Hepatocyte (in vitro differentiated cells): ENCODE data around the gene EIF3B. TPM values are rescaled to one million over a fixed set of nuclear protein-coding genes. Genes with fewer than 3 reads are reported as not detected.
A peak's percentile ranks its signal among the peaks of the same experiment; 100 is the strongest.

Source experiments
- DNase-seq: peaks from one replicate; pipeline ENCODE4 v3.0.0-alpha.2; 2016; ENCODE audit warnings: low spot score
- H2AFZ ChIP-seq: fragments of 200-600 bp; sonication (generic); 2 replicates; pipeline ENCODE4 v1.6.0; 2016; ENCODE audit warnings: antibody characterized with exemption, mild to moderate bottlenecking
- H3K27ac ChIP-seq: fragments of 200-600 bp; sonication (generic); 2 replicates; pipeline ENCODE4 v1.5.1; 2016; ENCODE audit warnings: mild to moderate bottlenecking
- H3K27me3 ChIP-seq: fragments of 200-600 bp; sonication (generic); 2 replicates; pipeline ENCODE4 v1.6.1; 2016
- H3K36me3 ChIP-seq: fragments of 200-600 bp; sonication (generic); replicated peaks from 2 replicates; pipeline ENCODE4 v1.5.1; 2016; ENCODE audit warnings: low read depth; ENCODE audit not compliant: insufficient read depth
- H3K4me1 ChIP-seq: fragments of 200-600 bp; sonication (generic); 2 replicates; pipeline ENCODE4 v1.5.1; 2016; ENCODE audit warnings: mild to moderate bottlenecking, moderate library complexity; ENCODE audit not compliant: insufficient read depth
- H3K4me2 ChIP-seq: fragments of 200-600 bp; sonication (generic); 2 replicates; pipeline ENCODE4 v1.6.0; 2016
- H3K4me3 ChIP-seq: fragments of 200-600 bp; sonication (generic); 2 replicates; pipeline ENCODE4 v1.5.1; 2016; ENCODE audit warnings: mild to moderate bottlenecking
- H3K79me2 ChIP-seq: fragments of 200-600 bp; sonication (generic); 2 replicates; pipeline ENCODE4 v1.6.0; 2017; ENCODE audit warnings: mild to moderate bottlenecking
- H3K9me2 ChIP-seq: fragments of 200-600 bp; sonication (generic); replicated peaks from 2 replicates; pipeline ENCODE4 v1.6.0; 2017; ENCODE audit warnings: mild to moderate bottlenecking; ENCODE audit not compliant: insufficient read depth
- H3K9me3 ChIP-seq: fragments of 200-600 bp; sonication (generic); 2 replicates; pipeline ENCODE4 v1.5.1; 2016; ENCODE audit warnings: low read depth, mild to moderate bottlenecking
- H4K20me1 ChIP-seq: fragments of 200-600 bp; sonication (generic); 2 replicates; pipeline ENCODE4 v1.6.0; 2016; ENCODE audit warnings: mild to moderate bottlenecking; ENCODE audit not compliant: insufficient read depth, poor library complexity, severe bottlenecking
- EZH2 ChIP-seq: fragments of 200-600 bp; sonication (generic); IDR thresholded peaks from 2 replicates; pipeline ENCODE4 v1.6.1; 2016; ENCODE audit warnings: antibody characterized with exemption, mild to moderate bottlenecking, borderline replicate concordance
- EZH2phosphoT487 ChIP-seq: fragments of 200-600 bp; sonication (generic); IDR thresholded peaks from one replicate; pipeline ENCODE4 v1.6.1; 2018; ENCODE audit warnings: antibody characterized with exemption, mild to moderate bottlenecking, low read depth, moderate library complexity; ENCODE audit not compliant: unreplicated experiment, severe bottlenecking
- WGBS: methylation state at CpG from one replicate; pipeline ENCODE4 v1.1.6; 2016; ENCODE audit warnings: low lambda C conversion rate; ENCODE audit errors: missing lambda C conversion rate; 5-methylcytosine and 5-hydroxymethylcytosine counted together
- polyA plus RNA-seq: library from polyadenylated mRNA; unstranded; fragments of >200 nt; fragmentation: Nextera tagmentation; extraction: Ambion mirVana; gene quantifications from 2 replicates; pipeline ENCODE4 v1.2.1, GENCODE V29; 2016
- total RNA-seq: library from RNA; depleted of rRNA; stranded (reverse); fragments of >200 nt; gene quantifications from 2 replicates; pipeline ENCODE4 v1.2.3, GENCODE V29; 2014
- TF ChIP-seq, protein P1 (sequence below): fragments of 200-600 bp; sonication (generic); IDR thresholded peaks from 2 replicates; pipeline ENCODE4 v1.5.1; 2016; ENCODE audit warnings: antibody characterized with exemption, mild to moderate bottlenecking; ENCODE audit not compliant: poor library complexity

The EIF3B gene
- total and polyA plus RNA-seq, 2 experiments from 2014 or later: 122 to 145 TPM

DNA sequence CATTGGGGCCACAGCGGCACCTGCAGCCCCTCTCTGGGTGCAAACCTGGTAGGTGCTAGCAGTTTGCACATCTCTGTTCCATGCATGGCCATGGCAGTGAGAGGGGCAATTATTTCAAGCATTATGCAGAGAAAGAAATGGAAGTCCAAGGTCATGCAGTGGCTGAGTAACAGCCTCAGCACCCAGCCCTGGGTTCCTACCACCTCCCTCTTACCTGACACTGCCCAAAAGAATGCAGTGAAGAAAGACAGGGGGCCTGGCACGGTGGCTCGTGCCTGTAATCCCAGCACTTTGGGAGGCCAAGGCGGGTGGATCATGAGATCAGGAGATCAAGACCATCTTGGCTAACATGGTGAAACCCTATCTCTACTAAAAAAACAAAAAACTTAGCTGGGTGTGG, 43.9 kb downstream of the EIF3B start:
- H3K27me3 ChIP-seq: no peaks in the 10 kb centered on the region
- WGBS: 90% methylated on average over 4 of the region's 4 CpGs

GRCh38 chr7:2399848-2400587, 45.4 kb downstream of the EIF3B start:
- peak overlapping the region; percentile 71 for H3K27ac ChIP-seq
- 35% methylated on average over 6 of the region's 6 CpGs for WGBS
- no peak overlapping the region for H3K4me3 ChIP-seq
- H3K79me2 ChIP-seq: peaks cover 11% of the 10 kb centered on the region
- peak; percentile 79 for DNase-seq
- H4K20me1 ChIP-seq: no peaks in the 10 kb centered on the region
- H3K36me3 ChIP-seq: no peaks in the 10 kb centered on the region
- H2AFZ ChIP-seq: peak overlapping the region; percentile 50
- H3K9me2 ChIP-seq: no peaks in the 10 kb centered on the region
- no peaks in the 10 kb centered on the region for H3K27me3 ChIP-seq
- H3K9me3 ChIP-seq: no peaks in the 10 kb centered on the region
- H3K4me1 ChIP-seq: peaks cover 10% of the 10 kb centered on the region
- TF ChIP-seq, protein P1, sequence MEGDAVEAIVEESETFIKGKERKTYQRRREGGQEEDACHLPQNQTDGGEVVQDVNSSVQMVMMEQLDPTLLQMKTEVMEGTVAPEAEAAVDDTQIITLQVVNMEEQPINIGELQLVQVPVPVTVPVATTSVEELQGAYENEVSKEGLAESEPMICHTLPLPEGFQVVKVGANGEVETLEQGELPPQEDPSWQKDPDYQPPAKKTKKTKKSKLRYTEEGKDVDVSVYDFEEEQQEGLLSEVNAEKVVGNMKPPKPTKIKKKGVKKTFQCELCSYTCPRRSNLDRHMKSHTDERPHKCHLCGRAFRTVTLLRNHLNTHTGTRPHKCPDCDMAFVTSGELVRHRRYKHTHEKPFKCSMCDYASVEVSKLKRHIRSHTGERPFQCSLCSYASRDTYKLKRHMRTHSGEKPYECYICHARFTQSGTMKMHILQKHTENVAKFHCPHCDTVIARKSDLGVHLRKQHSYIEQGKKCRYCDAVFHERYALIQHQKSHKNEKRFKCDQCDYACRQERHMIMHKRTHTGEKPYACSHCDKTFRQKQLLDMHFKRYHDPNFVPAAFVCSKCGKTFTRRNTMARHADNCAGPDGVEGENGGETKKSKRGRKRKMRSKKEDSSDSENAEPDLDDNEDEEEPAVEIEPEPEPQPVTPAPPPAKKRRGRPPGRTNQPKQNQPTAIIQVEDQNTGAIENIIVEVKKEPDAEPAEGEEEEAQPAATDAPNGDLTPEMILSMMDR: no peak
- TF ChIP-seq EZH2phosphoT487 (no peak), EZH2 (no peak)
- peak overlapping the region; percentile 56 for H3K4me2 ChIP-seq

More for the DNA sequence above, 43.9 kb downstream of the EIF3B start:
- Histone ChIP-seq H3K27ac (no peak overlapping the region), H4K20me1 (no peaks in the 10 kb centered on the region), H3K9me2 (no peaks in the 10 kb centered on the region), H3K9me3 (no peaks in the 10 kb centered on the region), H3K4me1 (peaks cover 3% of the 10 kb centered on the region), H2AFZ (no peak overlapping the region), H3K4me2 (no peak overlapping the region), H3K79me2 (no peaks in the 10 kb centered on the region), H3K4me3 (no peak overlapping the region), H3K36me3 (no peaks in the 10 kb centered on the region)
- TF ChIP-seq EZH2 (no peak), EZH2phosphoT487 (no peak)
- TF ChIP-seq, protein P1: no peak
- DNase-seq: no peak

DNA sequence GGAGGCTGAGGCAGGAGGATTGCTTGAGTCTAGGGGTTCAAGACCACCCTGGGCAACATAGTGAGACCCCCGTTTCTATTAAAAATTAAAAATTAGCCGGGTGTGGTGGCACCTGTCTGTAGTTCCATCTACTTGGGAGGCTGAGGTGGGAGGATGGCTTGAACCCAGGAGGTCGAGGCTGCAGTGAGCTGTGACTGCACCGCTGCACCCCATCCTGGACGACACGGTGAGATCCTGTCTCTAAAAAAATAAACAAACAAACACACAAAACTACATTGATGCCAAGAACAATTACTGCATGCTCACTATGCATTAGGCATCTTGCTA, 48.0 kb downstream of the EIF3B start:
- Histone ChIP-seq H4K20me1 (no peaks in the 10 kb centered on the region), H3K36me3 (no peaks in the 10 kb centered on the region), H3K4me3 (peak overlapping the region; percentile 91), H3K4me1 (peaks cover 10% of the 10 kb centered on the region), H2AFZ (peak overlapping the region; percentile 92), H3K27me3 (no peaks in the 10 kb centered on the region), H3K27ac (peak overlapping the region; percentile 66), H3K9me3 (no peaks in the 10 kb centered on the region), H3K79me2 (peaks cover 36% of the 10 kb centered on the region), H3K9me2 (no peaks in the 10 kb centered on the region), H3K4me2 (peak overlapping the region; percentile 84)
- DNase-seq: no peak
- TF ChIP-seq EZH2phosphoT487 (no peak), EZH2 (no peak)
- TF ChIP-seq, protein P1: no peak
- 77% methylated on average over 6 of the region's 6 CpGs for WGBS
